ENCODE data around the gene SYNM.

SYNM gene

GRCh38 chr15:99084965-99085364 is 19.9 kb upstream of the SYNM start:
- no peak for DNase-seq (ENCODE audit: low read depth in 2 of 2)

DNA sequence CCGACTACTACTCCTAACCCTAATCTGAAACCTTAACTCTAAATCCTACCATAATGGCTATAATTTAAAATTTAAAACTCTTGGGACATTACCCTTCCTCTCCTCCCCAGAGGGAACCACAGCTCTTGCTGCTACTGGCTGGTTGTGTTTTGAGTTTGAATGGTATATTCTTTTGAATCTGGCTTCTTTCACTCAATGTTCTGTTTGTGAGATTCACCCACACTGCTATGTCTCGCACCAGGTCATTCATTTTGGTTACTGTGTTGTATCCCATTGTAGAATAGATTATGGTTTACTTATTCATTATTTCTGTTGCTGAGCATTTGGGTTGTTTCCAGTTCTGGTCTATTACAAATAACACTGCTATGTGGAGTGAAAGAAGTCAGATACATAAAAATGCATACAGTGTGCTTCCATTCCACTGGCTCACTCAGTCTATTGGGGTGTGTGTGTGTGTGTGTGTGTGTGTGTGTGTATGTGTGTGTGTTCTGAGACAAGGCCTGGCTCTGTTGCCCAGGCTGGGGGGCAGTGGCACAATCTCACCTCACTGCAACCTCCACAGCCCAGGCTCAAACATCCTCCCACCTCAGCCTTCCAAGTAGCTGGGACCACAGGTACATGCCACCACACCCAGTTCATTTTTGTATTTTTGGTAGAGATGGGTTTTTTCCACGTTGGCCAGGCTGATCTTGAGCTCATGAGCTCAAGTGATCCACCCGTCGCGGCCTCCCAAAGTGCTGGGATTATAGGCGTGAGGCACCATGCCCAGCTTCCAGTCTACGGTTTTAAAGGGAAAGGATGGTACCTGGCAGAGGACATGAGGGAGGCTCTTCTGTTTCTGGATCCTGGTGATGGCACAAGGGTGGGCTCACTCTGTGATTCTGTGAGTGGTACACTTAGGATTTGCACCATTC is 19.2 kb upstream of the SYNM start:
- DNase-seq (ENCODE audit: low read depth in 2 of 2) = no peak

DNA sequence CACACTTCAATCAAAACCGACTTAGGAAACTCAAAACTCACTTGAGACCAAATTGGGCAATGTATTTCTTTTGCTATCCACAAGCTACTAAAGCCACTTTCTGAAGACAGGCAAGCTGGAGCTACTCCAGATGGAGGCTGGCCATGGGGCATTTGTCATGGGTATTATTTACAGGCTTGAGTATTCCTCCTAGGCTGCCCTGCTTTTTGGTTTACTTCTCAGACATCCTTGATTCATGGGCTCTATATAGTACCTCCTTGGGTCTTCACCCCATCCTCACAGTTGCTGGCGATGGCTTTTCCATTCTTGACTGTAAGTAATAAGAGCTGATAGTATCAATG is 18.6 kb upstream of the SYNM start:
- no peak for DNase-seq (ENCODE audit: low read depth in 2 of 2)

DNA sequence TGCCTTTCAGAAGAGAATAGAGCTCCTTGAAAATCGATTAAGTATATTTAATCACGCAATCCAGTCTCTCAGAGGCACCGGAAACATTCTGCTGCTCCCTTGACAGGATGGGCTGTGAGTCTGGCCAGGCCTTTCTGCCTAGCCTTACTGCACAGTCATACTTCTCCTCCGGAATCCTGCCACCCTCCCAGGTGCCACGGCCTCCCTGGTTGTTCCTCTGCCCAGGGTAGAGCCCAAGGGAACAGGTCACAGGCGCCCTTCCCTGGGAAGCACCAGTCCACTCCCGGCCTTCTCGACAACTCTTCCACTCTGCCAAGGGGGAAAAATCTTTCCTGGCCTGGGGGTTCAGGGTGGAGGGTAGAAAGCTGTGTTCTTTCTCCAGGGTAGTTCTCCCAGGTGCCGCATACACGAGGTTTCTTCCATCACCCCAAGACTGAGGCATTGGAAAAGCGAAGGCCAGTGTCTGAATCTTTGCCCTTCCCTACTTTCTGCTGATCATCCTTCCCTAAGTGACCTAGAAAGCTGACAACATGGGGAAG is 17.4 kb upstream of the SYNM start:
- no peak for DNase-seq (ENCODE audit: low read depth in 2 of 2)

GRCh38 chr15:99090011-99090699 is 14.7 kb upstream of the SYNM start:
- DNase-seq (ENCODE audit: low read depth in 2 of 2) = no peak

DNA sequence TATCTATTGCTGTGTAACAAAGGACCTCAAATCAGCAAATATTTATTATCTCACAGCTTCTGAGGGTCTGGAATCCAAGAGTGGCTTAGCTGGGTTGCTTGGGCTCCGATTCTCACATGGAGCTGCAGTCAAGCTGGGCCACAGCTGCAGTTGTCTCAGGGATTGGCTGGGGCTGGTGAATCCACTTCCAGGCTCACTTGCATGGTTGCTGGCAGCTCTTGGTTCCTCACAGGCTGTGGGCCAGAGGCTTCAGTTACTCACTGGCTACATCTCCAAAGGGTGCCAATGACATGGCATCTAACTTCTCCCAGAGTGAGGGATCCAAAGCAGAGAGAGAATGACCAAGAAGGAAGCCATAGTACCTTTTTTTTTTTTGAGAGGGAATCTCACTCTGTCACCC is 13.9 kb upstream of the SYNM start:
- no peak for DNase-seq (ENCODE audit: low read depth in 2 of 2)

DNA sequence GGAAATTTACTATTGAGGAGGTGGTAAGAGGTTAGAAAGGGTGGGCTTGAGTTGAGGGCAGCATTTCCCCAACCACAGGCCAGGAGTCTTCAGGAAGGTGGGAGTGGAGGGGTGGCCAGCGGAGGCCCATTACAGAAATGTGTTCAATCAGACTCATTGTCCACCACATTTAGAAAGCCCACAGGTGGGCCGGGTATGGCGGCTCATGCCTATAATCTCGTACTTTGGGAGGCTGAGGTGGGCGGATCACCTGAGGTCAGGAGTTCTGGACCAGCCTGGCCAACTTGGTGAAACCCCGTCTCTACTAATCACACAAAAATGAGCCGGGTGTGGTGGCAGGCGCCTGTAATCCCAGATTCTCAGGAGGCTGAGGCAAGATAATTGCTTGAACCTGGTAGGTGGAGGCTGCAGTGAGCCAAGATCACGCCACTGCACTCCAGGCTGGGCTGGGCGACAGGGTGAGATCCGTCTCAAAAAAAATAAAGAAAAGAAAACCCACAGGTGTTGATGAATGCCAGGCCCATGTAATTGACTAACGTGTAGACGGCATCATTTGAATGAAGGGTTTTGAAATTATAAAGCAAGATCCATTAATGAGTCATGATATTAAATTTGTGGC is 12.2 kb upstream of the SYNM start:
- DNase-seq (ENCODE audit: low read depth in 2 of 2) = no peak

DNA sequence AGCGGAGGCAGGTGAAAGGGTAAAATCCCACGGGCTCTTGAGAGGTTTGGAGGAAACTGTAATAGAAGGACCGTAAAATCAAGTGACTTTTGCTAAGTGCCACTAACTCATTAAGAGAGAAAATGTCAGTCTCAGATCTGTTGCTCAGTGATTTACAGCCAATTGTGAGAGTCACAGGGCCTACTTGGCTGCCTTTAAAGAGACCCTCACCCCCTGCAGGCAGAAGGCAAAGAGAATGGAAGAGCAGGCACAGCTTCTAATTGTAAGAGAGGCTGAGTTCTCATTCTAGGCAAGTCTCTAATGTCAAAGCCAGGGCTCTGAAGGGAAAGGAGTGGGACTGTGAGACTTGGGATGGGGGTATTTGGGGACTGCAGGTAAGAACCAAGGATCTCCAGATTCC is 9.3 kb upstream of the SYNM start:
- no peak for DNase-seq (ENCODE audit: low read depth in 2 of 2)

DNA sequence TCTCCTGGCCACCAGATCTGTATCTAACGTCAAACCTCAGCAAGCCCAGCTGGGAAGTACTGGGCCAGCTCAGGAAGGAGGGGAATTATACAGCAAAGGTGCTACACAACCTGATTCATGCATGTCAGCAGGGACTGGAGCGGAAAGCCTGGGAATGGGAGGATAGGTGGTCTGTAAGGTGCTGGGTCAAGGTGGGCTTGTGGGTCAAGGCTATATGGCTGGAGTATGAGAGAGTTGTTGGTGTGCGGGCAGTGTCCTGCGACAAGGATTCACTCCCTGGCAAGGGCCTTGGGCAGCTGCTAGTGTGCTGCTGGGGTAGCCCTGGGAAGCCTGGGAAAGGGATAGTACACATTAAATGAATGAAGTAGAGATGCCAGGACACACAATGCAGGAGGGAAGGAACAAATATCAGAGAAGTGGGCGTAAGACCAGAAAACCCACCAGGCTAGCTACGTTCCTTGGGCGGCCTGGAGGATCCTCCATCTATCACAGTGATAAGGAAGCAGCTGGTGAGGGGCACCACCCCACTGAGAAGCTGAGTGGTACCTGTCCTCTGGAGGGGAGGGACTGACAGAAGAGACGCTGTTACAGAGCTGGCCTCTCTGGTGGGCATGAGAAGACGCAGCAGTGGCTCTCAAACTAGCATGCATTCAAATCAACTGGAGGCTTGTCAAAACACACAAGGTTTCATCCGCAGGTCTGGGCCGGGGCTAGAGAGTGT is 8.5 kb upstream of the SYNM start:
- DNase-seq (ENCODE audit: low read depth in 2 of 2) = no peak

DNA sequence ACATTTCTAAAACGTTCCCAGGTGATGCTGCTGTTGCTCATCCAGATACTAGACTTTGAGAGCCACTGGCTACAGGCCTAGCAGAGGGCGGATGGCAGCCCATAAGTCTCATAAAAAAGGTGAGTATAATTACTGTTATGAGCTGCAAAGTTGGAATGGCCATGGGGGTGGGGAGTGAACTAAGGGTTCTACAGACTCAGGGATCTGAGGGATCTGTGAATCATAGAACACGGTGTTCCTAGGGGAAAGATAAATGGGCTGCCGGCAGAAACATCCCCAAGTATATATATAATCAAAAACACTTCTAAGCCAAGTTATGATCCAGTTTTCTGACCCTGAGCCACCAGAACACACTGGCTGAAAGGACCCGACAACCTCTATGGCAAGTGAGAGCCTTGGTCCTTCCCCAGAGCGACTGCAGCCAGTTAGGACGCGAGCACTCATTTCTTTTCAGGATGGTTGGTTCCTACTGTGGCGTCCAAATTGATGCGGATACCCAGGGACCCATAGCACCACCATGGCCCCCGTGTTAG is 7.9 kb upstream of the SYNM start:
- DNase-seq (ENCODE audit: low read depth in 2 of 2) = no peak

GRCh38 chr15:99097441-99098410 is 7.2 kb upstream of the SYNM start:
- no peak for DNase-seq (ENCODE audit: low read depth in 2 of 2)

- DNase-seq (ENCODE audit: low read depth in 2 of 2) = no peak
Measured at GRCh38 chr15:99098426-99098825, 6.5 kb upstream of the SYNM start.

- DNase-seq (ENCODE audit: low read depth in 2 of 2) = no peak
Measured at GRCh38 chr15:99098991-99099390, 5.9 kb upstream of the SYNM start.

DNA sequence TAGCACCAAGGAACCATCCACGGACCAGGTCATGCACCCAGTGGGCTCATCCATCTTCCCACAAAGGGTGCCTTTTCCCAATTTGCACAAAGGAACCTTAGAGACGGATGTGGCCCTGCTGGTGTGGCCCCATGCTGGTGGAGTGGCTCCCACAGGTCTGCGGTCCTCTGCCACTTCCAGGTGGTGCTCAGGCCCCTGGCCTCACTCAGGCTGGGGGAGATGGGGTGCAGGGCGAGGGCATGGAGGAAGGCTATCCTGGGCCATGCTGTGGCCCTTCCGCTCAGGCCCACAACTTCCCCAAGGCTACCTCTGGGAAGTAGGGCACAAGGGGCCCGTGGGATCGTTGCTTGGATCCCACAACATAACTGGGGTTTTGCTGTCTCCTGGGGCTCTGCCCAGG is 5.2 kb upstream of the SYNM start:
- DNase-seq (ENCODE audit: low read depth in 2 of 2) = no peak

DNA sequence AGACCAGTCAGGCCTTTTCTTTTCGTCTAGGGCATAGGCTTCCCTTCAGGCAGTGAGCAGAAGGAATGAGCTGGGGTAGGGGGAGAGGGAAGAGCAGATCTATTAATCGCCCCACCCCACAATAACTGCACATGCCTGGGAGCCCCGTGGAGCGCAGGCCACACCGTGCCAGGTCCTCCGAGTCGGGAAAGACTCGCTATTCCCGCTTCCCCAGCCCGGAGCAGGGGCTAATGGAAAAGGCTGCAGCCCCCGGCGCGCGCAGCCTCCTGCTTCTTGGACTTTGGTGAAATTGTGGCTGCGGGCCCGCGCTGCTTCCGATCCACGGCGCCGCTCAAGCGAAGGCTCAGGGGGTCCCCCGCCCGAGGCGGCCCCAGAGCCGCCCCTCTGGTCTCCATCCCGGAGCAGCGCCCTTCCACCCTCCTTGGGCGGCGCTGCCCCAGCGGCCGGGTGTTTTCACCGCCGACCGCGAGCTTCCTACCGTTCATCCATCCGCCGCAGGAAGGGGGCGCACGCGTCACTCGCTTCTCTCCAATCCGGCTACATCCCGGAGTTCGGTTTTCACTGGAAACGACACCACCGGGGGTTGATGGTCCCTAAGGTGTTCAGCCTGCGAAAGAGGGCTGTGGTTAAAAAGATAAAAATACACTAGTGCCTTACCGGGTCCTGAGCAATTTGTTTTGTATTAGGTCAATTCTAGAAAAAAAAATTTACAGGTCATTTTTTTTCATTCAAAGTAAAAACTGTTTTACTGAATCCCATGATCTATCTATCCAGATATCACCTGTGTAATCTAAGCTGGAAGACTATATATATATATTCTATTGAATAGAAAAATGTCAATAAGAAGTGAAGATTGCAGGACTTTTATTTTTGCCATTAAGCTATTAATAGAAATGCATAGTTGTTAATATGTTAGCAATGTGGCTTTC is 4.4 kb upstream of the SYNM start:
- no peak for DNase-seq (ENCODE audit: low read depth in 2 of 2)

GRCh38 chr15:99101501-99101900 is 3.4 kb upstream of the SYNM start:
- no peak for DNase-seq (ENCODE audit: low read depth in 2 of 2)

- DNase-seq (ENCODE audit: low read depth in 2 of 2) = no peak
Measured at GRCh38 chr15:99102332-99103235, 2.3 kb upstream of the SYNM start.

GRCh38 chr15:99103279-99103678 is 1.6 kb upstream of the SYNM start:
- DNase-seq (ENCODE audit: low read depth in 2 of 2) = no peak

All from stimulated activated CD4-positive, alpha-beta T cell treated with anti-CD3 and anti-CD28 coated beads, Interleukin-15, amount 100 ng/mL, for 48 hours (primary cell).